ENCODE results near the gene ADAM22. TPM values are rescaled to one million over a fixed set of nuclear protein-coding genes. Genes with fewer than 3 reads are reported as not detected.
A peak's percentile ranks its signal among the peaks of the same experiment; 100 is the strongest.

The ADAM22 gene
- total RNA-seq, 4 donors from 2014 or later = 6.8 to 87.5 (median 13.3) TPM

DNA sequence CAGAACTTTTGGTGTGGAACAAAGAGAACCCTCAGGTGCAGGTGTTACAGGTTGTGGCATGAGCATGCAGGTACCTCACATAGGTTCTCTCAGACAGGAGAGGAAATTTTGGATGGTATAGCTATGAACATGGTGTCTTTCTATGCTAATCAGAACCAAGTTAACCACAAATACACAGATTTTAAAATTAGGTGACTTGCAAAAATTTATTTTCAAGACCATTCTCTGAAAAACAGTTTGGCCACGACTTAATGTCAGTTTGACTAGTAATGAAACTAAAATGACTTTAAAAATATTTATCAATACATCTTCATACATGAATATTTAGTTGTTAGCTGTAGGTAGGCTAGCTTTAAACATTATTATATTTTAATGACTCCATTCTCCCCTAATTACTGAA lies 156.2 kb downstream of the ADAM22 start:
- H3K36me3 ChIP-seq = no peaks in the 10 kb centered on the region
- H3K27me3 ChIP-seq = no peaks in the 10 kb centered on the region
- intact Hi-C loops (cut with DNase I; ENCODE audit: low total_unique reads) = no loop called here
- no peak for TF ChIP-seq CTCF (IDR thresholded peaks at IDR 0.05)
- TF ChIP-seq POLR2A (IDR thresholded peaks at IDR 0.05) = no peak
- H3K4me3 ChIP-seq = no peak overlapping the region
- H3K27ac ChIP-seq = peak overlapping the region; percentile 1 to 47
- no peak for DNase-seq
- H3K4me1 ChIP-seq = peaks cover 4 to 6% of the 10 kb centered on the region in 2 donors
- no peaks in the 10 kb centered on the region for H3K9me3 ChIP-seq

DNA sequence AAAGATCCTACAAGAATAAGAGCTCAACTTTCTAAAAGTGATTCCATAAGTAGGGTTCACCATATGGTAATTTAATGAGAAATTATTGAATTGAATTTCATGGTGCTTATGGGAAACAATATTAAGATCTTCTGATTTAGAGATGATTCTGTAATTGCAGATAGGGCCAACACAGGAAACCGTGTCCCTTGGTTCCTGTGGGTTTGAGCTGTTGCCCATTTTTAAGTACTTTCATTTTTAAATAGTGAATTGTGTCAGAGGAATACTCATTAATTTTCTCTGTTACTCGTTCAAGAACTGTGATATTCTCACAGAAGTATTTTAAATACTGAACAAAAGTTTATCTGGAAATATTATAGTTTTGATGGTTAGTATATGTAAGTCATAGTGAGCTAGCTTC lies 156.6 kb downstream of the ADAM22 start:
- Histone ChIP-seq H3K27ac (peak overlapping the region in 1 of 2 donors; percentile 47), H3K4me3 (no peak overlapping the region), H3K36me3 (no peaks in the 10 kb centered on the region), H3K4me1 (peaks cover 4 to 6% of the 10 kb centered on the region in 2 donors), H3K27me3 (no peaks in the 10 kb centered on the region), H3K9me3 (no peaks in the 10 kb centered on the region)
- DNase-seq = no peak
- intact Hi-C loops (cut with DNase I; ENCODE audit: low total_unique reads) = no loop called here
- TF ChIP-seq POLR2A (IDR thresholded peaks at IDR 0.05) = no peak
- no peak for TF ChIP-seq CTCF (IDR thresholded peaks at IDR 0.05)

DNA sequence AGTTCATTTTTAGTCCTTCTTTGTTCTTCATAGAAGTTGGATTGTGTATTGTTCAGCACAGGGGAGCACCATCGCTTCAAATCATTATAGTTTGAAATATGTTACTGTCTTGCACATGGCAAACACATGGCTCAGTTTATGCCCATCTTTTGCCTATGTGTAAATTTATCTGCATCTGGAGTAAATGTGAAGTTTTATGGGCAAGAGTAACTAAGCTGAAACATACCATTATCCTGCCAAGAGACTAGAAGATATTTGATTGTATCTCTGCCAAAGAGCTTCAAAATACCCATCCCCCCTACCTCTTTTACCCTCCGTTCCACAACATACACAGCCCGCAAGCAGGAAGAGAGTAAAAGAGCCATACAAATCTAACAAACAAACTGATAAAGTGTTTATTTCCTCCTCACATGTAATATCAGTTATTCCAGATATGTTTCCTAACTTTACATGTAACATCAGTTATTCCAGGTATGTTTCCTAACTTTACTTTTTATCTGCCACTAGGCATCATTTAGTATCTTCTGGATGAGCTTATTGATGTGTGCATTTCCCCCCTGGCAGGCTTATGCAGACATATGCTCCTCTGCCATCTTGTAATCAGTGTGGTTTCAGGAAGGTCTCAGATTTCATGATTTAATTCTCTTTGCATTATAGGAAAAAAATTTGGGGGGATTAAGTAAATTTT lies 158.1 kb downstream of the ADAM22 start:
- no peak for DNase-seq
- H3K27me3 ChIP-seq = no peaks in the 10 kb centered on the region
- intact Hi-C loops (cut with DNase I; ENCODE audit: low total_unique reads) = no loop called here
- H3K4me1 ChIP-seq = peaks cover 4 to 6% of the 10 kb centered on the region in 2 donors
- H3K9me3 ChIP-seq = no peaks in the 10 kb centered on the region
- H3K4me3 ChIP-seq = no peak overlapping the region
- no peaks in the 10 kb centered on the region for H3K36me3 ChIP-seq
- no peak overlapping the region for H3K27ac ChIP-seq
- TF ChIP-seq POLR2A (IDR thresholded peaks at IDR 0.05) (no peak), CTCF (IDR thresholded peaks at IDR 0.05) (no peak)

DNA sequence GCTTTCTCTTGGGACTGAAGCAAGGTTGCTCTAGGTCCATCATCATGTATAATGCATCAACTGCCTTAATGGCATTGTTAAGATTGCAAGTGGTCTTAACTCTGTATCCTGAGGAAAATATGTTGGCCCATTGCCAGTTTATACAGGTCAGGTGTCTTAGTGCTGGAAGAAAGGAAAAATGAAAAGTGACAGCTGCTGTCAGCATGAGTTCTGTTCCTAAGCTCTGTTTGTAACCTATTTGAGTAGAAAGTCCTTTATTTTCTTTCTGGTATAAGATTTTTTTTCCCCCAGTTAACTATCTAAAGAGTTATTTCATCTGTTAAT lies 158.6 kb downstream of the ADAM22 start:
- Histone ChIP-seq H3K27ac (no peak overlapping the region), H3K27me3 (no peaks in the 10 kb centered on the region), H3K4me1 (peaks cover 4 to 6% of the 10 kb centered on the region in 2 donors), H3K4me3 (no peak overlapping the region), H3K36me3 (no peaks in the 10 kb centered on the region), H3K9me3 (no peaks in the 10 kb centered on the region)
- intact Hi-C loops (cut with DNase I; ENCODE audit: low total_unique reads) = no loop called here
- no peak for DNase-seq
- TF ChIP-seq POLR2A (IDR thresholded peaks at IDR 0.05) (no peak), CTCF (IDR thresholded peaks at IDR 0.05) (no peak)

DNA sequence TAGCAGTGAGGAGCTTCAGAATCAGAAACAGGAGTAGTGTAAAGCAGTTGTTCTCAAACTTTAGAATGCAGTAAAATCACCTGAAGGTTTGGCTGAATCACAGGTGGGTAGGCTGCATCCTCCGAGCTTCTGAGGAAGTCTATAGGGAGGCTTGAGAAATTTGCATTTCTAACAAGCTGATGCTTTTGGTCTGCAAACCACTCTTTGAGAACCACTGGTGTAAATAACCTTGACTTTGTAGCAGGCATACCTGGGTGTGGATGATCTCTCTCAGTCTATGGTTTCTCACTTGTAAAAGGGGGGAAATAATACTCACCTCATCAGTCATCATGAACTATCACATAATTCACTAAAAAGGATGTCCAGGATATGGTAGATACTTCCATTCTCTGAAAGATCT lies 167.7 kb downstream of the ADAM22 start:
- no peak for DNase-seq
- Histone ChIP-seq H3K4me3 (no peak overlapping the region), H3K9me3 (no peaks in the 10 kb centered on the region), H3K27me3 (no peaks in the 10 kb centered on the region), H3K36me3 (no peaks in the 10 kb centered on the region), H3K4me1 (no peaks in the 10 kb centered on the region), H3K27ac (no peak overlapping the region)
- intact Hi-C loops (cut with DNase I; ENCODE audit: low total_unique reads) = no loop called here
- no peak for TF ChIP-seq CTCF (IDR thresholded peaks at IDR 0.05)
- no peak for TF ChIP-seq POLR2A (IDR thresholded peaks at IDR 0.05)
